GM12874 (cell line): Measurements from ENCODE around the gene COX8C.

ENCODE experiments used
- CTCF ChIP-seq: IDR thresholded peaks from 2 replicates; pipeline ENCODE4 v1.5.1; 2011; ENCODE audit warnings: low read depth, mild to moderate bottlenecking, control low read depth, low read length, moderate library complexity; ENCODE audit not compliant: insufficient read depth

The COX8C gene

DNA sequence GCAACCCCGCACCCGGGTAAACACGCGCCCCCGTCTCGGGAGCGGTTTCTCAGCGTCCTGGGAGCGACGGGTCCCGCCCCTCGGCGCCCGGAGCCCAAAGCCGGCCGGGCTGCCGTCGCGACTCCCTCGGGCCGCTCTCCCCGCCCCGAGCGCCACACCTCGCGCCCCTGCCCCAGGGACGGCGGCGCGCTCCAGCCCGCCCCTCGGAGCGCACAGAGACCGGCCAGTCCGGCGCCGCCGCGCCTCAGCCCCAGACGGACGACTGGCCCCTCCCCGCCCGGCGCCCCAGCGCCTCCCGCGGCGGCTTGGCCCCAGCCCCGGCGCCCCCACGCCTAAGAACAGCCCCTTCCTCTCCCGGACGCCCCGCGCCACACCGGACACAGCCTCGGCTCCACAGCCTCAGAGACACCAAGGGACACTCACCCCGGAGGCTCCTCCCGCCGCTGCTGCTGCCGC lies 14.6 kb upstream of the COX8C start:
- no peak for TF ChIP-seq CTCF

GRCh38 chr14:93332853-93333630 lies 13.9 kb upstream of the COX8C start, which contains the start of gene BTBD7:
Gene BTBD7, minus strand, starts transcription at chr14:93333036. Its CDS starts 36,985 bp downstream, at chr14:93296051.
- no peak for TF ChIP-seq CTCF

DNA sequence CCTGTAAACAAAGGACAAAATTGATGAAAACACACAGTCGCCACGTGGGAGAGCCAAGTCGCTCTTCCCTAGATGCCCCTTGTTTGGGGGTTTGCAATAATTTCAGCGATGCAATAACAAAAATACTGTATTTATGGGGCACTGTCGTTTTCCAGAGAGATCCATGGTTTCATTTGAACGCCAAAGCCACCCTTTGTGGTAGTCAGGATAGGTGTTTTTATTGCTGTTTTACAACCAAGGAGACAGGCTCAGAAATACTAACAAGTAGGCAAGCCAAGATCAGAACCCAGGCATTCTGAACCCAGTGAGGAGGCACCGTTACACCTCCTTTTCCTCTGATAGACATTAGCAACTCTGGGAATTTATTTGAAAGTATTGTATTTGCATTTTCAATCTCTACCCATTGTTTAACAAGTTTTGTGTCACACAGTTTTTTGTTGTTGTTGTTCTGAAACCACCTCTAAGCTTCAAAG lies 13.3 kb upstream of the COX8C start:
- TF ChIP-seq CTCF = no peak

- TF ChIP-seq CTCF = no peak
Observed at GRCh38 chr14:93337143-93337753, 9.7 kb upstream of the COX8C start.

GRCh38 chr14:93337884-93338283 lies 9.1 kb upstream of the COX8C start:
- no peak for TF ChIP-seq CTCF

- no peak for TF ChIP-seq CTCF
Observed at GRCh38 chr14:93343266-93343665, 3.7 kb upstream of the COX8C start.

- TF ChIP-seq CTCF = no peak
Observed at GRCh38 chr14:93343797-93344196, 3.2 kb upstream of the COX8C start.
